GM18517 (cell line): ENCODE results near the gene HMCES.
"Not testable (repeated sequence)": the region's sequence is repeated elsewhere in the genome, so short reads cannot be mapped to it uniquely, and the experiment has no call there.

Experiments used
- ATAC-seq: cut with Tn5 transposase; IDR thresholded peaks from one replicate; pipeline ENCODE4 v1.9.1; 2021; ENCODE audit warnings: mild to moderate bottlenecking, moderate library complexity; ENCODE audit not compliant: unreplicated experiment

Gene HMCES

DNA sequence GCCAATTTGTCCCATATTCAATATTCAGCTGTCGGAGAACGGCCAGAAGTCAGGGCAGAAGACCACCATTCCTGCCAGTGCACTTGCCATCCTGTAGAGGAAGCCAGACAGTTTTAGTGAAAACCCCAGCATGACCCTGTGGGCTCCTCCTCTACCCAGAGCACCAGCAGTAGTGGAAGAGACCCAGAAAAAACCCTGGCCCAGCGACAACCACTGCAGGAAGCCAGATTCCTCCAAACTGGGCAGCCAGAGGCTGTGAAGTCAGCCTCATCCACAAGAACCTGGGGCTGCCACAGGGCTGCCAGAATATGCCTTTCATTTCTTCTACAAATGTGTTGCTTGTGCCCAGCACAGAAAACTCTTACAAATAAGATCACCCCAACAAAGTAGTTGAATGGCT is 67.3 kb downstream of the HMCES start:
- no peak for ATAC-seq

DNA sequence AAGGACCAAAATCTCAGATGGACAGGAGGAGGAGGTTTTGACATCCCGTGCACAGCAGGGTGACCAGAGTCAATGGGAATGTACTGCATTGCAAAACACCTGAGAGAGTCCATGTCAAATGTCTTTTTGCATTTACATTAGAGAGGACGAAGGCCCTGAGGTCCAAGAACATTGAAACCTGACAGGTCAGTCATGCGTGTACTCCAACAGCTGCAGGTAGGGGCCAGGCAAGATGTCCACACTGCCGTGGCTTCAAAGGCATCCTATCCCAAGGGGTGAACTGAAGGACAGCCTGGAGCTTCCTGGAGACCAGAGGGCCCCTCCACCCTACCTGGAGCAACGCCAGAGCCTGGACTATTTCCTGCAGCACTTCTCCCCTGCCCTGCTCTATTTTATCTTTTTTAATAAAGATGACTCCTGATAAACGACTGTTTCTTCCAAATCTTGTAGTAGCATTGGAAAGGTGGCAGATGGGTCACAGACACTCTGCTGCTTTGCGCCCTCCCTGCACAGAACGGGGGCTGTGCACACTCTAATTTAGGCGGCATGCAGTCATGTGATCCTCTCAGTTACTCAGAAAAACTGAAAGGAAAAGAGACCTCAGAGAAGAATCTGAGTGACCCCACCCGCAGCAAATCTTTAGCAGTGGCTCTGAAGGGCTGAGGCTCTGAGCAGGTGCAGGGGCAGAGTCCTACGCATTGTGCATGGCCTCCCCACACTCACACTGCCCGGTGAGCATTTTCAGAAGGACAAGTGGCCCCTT is 68.2 kb downstream of the HMCES start:
- no peak for ATAC-seq

DNA sequence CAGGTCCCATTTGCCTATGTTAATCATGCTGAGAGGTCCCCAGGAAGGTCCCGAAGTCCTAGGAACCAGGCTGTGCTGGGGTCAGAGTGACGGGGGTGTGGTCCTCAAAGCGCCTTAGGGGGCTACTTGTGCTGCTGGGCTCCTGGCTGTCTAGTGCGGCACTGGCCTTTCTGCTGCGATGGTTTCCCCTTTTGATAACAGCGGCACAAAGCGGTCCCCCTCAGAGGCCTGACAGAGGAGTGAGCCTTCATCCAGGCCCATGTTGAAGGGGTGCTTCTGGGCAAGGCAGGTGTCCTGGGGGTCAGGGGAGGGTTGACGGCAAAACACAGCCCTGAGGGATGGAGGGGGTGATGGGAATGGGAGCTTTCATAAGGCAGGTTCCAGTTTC is 68.8 kb downstream of the HMCES start:
- ATAC-seq = no peak

DNA sequence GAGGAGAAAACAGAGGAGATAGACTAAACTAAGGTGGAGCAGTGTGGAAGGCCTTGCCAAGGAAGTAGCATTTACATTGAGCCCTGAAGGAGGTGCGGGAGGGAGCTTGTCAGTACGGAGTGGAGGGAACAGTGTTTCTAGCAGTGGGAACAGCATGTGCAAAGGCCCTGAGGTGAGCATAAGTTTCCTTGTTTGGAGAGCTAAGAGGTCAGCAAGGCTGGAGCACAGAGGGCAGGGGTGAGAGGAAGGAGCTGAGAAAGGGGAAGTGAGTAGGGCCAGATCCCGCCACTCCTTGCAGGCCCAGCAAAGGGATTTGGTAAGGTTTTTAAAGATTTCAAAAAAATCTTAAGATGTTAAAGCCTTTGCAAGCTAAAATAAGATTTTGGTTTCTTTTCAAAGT is 70.1 kb downstream of the HMCES start:
- no peak for ATAC-seq

DNA sequence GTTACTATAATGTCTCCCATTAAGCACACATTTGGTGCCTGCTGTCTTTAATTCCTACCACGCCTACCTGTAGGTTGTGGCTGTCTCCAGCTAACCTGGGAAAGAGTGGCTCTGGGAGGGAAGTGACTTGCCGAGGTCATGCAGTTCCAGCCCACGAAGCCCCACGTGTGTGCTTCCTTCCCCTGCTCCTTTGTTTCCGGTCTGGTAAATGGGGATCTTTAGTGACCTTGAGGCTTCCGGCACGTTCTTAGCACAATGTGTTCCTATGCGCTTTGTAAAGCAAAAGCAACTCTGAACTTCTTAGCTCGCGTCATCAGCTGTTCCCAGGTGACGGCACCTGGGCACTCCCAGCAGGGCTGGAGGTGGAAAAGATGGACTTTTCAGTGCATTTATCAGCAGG is 70.5 kb downstream of the HMCES start:
- not testable (repeated sequence) for ATAC-seq

DNA sequence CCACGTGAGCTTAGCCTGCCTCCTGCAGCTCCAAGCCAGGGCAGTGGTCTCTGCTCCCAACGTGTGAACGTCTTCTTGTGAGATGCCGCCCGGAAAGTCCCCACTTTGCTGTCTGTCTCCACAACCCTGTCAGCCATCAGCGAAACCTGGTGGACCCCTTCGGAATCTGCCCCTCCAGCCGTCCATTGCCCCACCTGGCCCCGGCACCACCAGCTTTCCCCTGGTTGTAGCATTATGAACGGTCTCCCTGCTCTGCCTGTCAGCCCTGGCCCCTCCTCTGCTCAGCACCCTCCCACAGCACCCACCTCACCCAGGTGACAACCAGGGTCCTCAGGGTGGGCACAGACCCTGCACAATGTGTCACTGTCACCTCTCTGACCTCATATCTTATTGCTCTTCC is 71.1 kb downstream of the HMCES start:
- no peak for ATAC-seq

DNA sequence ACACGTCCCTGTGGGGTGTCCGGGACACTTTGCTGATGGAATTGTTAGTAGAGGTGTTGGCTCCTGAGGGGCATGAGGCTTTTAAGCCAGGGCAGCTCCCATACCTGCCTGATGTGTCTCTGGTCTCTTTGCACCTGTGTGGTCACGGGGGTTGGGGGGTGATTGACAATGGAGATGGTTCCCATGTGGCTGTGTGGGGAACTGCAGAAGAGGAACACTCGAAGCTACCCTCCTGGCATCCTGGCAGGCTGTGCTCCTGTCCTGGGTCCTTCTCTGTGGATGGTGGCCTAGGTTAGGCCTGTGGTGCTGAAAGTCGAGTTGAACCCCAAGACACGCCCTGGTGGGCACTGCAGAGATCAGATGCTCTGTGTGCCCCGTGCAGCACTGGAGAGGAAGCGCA is 73.4 kb downstream of the HMCES start:
- no peak for ATAC-seq

DNA sequence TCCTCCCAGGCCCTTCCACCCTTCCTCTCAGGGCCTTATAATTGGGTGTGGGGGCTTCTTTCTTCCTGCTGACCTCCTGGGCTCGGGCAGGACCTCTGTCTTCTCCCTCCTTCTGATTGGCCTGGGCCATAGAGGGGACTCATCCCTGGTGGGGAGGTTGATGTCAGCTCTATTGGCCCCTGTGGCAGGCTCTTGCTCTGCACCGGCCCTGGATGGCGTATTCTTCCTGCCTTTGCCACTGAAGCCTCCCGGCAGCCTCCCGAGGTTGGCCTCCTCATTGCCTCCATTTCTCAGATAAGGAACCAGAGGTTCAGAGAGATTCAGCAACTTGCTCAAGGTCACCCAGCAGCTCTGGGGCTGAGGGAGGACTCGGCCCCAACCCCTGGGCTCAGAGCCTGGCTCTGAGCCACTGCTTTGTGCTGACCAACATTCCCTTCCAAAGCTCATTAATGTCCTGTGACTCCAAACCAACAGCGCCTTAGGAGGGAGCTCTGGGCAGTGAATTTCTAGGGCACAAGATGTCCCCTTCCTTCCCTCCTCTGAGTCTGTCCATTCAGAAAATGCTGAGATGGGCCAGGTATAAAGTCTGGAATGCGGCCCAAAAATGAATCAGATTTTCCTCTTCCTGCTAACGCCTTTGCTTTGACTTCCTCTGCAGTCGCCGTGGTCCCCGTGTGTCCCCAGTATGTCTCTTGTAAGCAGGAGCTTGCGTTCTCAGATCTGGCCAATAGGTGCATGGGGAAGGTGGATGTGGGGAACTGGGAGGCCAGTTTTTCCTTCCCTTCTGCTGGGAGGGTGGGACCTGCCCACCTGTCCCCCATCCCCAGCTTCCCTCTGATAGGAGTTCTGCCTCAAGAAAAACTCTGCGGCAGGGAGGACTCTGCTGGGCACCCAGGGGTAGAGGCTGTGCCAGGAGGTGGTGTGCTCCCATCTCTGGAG is 74.2 kb downstream of the HMCES start:
- ATAC-seq = no peak

DNA sequence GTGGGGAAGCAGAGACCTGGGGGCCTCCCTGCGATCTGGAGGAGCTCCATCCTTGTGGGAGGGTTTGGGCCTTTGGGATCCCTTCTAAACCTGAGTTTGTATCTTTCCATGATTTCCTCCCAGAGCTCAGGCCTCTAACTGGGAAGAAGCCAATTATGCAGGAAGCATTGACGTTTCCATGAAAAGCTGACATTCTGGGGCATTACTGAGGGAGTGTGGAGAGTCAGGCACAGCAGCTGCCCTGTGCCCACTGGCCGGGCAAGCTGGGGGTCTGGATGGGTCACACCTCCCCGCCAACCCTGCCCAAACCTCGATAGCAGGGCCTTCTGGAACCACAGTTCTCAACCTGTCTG is 74.9 kb downstream of the HMCES start:
- ATAC-seq = no peak
